Measurements from ENCODE around the gene NCAM1.
"Not testable (repeated sequence)": the region's sequence is repeated elsewhere in the genome, so short reads cannot be mapped to it uniquely, and the experiment has no call there.

NCAM1 gene

DNA sequence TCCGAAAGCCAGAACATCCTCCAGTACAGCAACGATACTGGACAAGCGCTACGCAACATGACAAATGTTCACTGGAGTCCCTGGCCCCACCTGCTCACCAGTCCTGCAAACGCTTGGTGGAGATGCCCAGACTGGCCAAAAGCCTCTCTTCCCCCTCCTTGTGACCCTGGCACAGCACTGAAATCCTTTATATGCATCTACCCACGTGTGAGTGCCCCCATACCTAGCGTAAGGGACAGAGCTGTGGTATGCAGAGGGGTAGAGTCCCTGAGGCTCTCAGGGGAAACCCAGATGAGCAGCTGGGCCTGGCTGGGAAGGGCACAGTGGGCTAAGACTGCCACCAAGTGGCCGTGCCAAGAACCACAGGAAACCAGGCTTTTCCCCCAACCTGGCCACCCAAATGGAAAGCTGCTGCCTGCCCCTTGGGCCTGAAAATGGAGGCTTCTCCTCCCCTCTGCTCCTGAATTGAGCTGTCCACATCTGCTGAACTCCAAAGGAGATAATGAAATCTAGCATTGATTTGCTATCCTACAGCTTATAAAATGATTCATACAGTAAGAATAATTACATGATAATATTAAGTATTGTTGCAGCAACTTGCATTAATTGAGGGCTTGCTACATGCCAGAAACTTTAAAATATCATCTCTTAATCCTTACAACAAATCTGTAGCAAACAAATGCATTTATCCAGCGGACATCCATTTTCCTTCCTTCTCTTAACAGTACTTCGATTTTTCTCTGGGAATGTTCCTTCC lies 328.4 kb downstream of the NCAM1 start:
- DNase-seq (ENCODE audit: insufficient read length, low spot score) = peak; percentile 56
- peak; percentile 94 for FAIRE-seq

DNA sequence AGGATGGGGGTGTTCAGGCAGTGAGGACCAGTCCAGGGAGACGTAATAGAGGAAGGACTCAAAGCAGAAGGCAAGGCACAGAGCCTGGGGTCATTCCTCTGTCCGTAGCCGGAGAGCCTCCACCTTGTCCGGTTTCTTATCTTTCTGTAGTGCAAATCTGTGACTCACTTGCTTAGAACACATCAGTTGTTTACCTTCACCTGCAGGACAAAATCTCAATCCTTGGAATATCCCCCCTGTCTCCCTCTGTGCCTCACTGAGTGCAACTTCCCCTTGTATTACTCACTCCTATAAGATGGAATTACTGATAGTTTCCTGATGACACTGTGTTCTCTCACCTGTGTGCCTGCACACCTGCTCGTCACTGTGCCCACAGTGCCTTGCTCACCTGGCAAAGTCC lies 332.7 kb downstream of the NCAM1 start:
- no peak for FAIRE-seq
- DNase-seq (ENCODE audit: insufficient read length, low spot score) = no peak

DNA sequence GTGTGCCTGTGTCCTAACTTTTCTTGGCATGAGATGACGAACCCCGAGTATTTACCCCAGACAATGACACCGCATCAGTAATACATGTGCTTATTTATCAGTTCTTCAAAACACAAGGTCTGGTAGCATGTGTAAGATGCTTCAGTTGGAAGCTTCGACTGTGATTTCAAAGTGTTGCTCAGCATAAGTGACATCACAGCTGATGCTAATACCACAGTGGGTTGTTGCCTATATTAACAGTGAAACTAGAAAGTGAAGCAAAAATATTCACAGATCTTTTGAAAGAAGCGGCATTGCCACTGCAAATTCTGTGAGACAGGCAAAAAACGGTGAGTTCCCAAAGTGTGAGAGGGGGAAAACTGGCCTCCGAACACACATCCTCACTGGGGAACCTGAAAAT lies 334.8 kb downstream of the NCAM1 start:
- DNase-seq (ENCODE audit: insufficient read length, low spot score) = no peak
- FAIRE-seq = no peak

DNA sequence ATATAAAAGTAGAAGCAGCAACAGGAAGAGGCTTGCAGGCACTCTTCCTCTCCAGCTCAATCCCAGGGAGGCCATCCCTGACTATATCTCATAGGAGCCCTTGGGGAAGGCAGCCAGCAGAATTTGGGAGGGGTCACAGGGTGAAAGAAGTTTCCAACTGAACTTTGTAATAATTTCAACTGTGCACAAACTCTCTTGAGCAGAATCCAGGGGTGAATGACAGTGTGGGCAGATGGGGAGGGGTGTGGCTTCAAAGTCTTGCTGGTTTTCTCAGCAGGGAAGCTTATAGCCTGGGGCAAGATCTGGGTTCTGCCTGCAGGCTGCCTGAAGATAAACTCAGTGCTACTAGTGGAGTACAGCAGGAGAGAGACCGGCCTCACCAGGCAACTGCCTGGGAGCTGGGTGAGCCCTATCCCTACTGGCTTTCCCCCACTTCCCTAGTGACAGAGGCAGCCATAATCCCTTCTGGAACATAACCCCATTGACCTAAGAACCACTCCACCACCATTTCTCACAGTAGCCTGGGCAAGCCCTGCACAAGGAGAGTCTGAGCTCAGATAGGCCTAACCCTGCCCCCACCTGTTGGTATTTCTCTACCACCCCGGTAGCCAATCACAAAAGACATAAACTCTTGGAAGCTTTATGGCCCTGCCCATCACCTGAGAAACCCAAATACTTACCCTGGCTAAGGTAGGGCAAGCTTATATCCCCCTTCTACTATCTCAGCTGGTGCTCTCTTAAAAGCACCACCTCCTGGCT lies 335.4 kb downstream of the NCAM1 start:
- no peak for DNase-seq (ENCODE audit: insufficient read length, low spot score)
- no peak for FAIRE-seq

DNA sequence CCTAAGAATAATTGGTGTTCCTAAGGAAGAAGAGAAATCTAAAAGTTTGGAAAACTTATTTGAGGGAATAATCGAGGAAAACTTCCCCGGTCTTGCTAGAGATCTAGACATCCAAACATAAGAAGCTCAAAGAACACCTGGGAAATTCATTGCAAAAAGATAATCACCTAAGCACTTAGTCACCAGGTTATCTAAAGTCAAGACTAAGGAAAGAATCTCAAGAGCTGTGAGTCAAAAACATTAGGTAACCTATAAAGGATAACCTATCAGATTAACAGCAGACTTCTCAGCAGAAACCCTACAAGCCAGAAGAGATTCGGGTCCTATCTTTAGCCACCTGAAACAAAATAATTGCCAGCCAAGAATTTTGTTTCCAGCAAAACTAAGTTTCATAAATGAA lies 337.3 kb downstream of the NCAM1 start:
- not testable (repeated sequence) for DNase-seq (ENCODE audit: insufficient read length, low spot score)
- peak; percentile 40 for FAIRE-seq

DNA sequence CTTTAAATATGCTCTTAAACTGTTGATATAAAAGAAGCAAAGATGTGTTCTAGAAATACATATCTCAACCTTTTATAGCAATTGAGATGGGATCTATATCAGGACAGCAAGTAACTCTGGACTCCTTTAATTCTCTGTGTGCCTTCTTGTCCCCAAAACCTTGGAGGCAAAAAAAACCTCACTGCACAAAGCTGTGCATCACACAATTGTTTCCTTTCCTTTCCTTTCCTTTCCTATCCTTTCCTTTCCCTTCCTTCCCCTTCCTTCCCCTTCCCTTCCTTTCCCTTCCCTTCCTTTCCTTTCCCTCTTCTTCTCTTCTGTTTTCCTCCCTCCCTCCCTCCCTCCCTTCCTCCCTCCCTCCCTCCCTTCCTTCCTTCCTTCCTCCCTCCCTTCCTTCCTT lies 343.7 kb downstream of the NCAM1 start:
- no peak for FAIRE-seq
- DNase-seq (ENCODE audit: insufficient read length, low spot score) = no peak

DNA sequence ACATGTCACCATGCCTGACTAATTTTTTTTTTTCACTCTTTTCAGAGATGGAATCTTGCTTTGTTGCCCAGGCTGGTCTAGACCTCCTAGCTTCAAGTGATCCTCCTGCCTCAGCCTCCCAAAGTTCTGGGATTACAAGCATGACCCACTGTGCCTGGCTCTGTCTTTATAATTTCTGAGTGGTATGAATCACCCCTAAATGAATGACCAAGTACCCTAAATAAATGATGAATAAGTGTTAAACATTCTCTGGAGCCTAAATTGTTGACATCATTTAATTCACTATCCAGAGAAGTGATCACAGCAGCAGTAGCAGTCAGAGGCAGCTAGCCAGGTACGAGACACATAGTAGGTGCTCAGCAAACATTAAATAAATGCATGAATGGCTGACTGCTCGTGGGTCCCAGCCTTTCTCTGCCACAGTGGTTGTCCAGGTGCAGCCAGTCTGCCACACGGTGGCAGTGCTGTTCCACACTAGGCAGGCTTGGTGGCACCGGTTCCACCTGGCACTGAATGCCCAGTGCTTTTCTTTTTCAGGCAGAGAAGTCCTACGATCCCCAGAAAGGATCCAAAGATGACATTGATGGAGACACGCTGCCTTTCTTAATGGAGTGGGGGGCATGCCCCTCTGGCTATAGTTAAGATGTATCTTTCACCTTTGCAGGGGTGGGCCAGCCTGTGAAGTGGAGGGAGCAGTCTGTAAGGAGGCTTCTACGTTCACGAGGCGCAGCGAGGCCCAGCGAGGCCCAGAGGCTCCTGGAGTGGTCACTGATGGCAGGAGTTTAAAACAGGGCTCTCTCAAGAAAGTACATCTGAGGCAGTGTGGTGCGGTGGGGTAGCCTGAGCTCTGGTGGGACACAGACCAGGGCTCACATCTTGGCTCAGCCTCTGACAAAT lies 344.5 kb downstream of the NCAM1 start:
- DNase-seq (ENCODE audit: insufficient read length, low spot score) (peak; percentile 34), FAIRE-seq (peak; percentile 92)

DNA sequence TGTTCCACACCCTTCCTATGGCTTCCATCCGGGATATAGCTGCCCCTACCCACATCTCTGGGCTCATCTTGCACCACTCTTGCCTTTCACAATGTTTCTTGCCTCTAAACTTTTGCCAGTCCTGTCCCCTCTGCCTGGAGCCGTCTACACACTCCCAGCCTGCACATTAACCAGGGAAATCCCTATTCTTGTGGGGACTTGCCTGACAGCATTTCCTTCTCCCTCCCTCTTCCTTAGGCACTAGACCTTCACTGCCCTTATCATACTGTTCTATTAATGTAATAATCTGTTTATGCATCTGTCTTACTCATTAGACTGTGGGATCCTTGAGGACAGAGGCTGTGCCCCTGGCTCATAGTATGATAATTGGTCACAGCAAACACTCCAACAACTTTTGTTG lies 347.4 kb downstream of the NCAM1 start:
- no peak for FAIRE-seq
- DNase-seq (ENCODE audit: insufficient read length, low spot score) = no peak

DNA sequence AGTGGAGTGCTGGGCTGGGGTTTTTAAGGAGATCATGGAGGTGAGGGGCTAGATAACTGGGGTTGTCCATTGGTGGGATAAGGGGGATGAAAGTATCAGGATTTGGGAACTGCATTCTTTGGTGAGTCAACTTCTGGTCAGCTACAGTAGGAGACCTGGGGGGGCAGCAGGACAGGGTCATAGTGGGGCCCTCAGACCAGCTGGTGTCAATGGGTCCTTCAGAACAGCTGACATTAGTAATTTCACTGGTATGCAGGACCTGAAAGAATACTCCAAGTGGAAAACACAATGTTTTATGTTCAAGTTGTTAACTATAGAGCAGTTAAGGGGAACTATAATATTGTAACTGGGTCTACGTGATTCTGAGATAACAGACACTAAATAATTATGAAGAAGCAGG lies 350.3 kb downstream of the NCAM1 start:
- DNase-seq (ENCODE audit: insufficient read length, low spot score) = no peak
- FAIRE-seq = no peak

DNA sequence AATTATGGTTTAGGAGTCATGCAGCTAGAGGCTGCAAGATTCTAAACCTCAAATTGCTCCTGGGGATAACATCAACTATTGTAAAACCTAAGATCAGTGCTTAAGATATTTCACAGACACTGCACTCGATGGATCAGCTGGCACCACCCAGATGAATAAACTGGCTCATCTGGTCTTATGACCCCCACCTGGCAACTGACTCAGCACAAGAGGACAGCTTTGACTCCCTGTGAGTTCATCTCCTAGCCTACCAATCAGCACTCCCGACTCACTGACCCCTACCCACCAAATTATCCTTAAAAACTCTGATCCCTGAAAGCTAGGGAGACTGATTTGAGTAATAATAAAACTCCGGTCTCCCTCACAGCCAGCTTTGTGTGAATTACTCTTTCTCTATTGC lies 352.4 kb downstream of the NCAM1 start:
- DNase-seq (ENCODE audit: insufficient read length, low spot score) = no peak
- no peak for FAIRE-seq

DNA sequence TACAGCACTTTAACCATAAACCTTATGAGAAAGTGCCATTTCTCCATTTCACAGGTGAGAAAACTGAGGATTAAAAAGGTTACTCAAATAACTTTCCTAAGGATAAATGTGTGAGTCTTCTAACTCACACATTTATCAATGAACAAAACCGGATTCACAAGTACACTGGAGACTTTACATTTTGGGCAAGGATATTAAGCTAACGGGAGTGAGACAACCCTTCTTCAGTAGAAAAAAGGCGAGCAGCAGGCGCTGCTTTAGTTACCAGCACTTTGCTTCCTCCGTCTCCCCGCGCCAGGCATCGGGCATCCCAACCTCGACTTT lies 352.8 kb downstream of the NCAM1 start:
- FAIRE-seq (no peak), DNase-seq (ENCODE audit: insufficient read length, low spot score) (no peak)

DNA sequence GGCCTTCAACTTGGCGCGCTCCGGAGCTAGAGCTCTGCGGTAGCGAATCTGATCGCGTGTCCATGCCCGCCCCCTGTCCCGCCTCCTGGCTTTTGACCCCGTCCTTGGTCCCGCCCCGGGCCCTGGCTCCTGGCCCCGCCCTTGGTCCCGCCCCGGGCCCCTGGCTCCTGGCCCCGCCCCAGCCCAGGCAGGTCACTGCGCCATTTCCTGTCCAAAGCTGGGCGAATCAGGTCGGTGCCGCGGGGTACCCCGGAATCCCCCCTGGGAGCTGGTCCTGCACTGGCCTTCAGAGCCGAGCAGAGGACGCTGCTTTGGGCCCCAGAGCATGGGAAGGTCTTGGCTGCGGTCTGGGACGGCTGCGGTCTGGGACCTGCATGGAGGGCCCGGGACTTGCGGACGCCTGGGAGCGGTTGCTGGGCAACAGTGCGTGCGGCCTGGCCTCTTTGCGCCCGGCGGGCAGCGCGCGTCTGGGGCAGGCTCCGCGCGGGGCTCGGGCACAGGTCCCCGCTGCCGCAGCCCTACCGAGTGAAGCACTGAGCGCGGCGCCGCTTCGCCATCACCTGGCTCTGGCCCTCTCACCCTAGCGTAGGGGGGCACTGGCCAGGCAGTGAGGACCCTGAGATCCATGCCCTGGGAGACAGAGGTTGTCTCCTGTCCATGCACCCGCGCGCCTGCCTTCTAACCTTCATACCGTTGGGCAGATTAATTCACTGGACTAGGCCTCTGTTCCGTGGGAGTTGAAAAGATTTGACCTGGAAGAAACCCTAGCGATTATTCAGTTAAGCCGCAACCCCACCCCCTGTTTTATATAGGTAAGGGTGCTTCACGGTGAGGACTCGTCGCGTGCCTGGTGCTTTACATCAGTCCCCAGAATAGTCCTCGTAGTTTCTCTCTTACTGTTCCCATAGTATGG lies 353.4 kb downstream of the NCAM1 start, which contains the start of gene TTC12:
TTC12 (plus strand) TSS at position 195 of the 913 bp plus-strand sequence. CDS start 1,675 bp downstream, outside the sequence.
- DNase-seq (ENCODE audit: insufficient read length, low spot score) (peak; percentile 85), FAIRE-seq (peak; percentile 90)

DNA sequence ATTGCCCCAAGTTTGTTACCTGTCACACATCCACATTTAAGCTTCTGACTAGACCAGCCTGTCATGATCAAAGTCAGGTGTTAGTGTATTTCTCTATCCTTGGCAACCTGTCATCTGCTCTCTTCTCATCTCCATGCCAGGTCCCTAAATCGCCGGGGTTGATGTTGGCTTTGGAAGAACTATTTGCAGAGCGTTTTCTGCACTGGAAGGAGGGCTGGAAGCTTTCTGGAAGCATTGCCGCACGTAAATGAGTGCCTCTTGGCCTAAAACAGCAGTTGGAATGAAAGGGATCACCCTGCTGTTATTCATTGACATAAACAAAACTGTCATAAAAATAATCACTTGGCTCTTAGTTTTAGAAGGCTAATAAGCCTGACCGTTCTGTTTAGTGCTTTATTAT lies 354.6 kb downstream of the NCAM1 start:
- FAIRE-seq (no peak), DNase-seq (ENCODE audit: insufficient read length, low spot score) (no peak)

DNA sequence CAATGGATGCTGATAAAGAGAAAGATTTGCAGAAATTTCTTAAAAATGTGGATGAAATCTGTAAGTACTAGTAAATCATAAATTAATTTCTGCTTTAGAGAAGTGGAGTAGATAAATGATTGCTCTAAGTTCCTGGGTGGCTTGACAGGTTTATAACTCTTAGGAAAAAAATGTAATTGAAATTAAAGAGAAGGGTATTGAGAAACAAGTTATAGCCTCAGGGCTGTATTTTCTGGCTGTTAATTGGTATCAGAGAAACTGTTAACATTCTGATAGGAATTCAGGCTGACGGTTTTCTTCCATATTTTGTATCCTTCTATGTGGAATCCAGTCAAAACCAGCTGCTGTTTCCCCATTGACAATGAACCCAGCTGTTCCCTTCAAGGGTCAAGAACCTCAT lies 355.0 kb downstream of the NCAM1 start:
- DNase-seq (ENCODE audit: insufficient read length, low spot score) (no peak), FAIRE-seq (no peak)

DNA sequence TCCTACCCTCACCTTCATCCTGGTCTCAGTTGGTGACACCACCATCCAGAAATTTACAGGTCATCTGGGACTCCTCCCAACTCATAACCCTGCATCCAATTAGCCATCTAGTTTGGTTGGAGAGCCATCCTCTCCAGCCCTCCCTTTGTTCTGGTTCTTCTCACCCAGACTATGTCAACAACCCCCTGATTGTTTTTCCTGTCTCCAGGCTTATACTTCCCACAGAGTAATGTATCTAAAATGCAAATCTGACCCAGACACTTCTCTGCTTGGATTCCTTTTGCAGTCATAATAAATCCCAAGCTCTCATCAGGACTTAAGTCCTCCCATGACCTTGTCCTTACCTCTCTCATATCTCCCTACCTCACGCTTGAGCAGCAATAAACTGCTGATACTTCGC lies 356.1 kb downstream of the NCAM1 start:
- FAIRE-seq (no peak), DNase-seq (ENCODE audit: insufficient read length, low spot score) (no peak)

DNA sequence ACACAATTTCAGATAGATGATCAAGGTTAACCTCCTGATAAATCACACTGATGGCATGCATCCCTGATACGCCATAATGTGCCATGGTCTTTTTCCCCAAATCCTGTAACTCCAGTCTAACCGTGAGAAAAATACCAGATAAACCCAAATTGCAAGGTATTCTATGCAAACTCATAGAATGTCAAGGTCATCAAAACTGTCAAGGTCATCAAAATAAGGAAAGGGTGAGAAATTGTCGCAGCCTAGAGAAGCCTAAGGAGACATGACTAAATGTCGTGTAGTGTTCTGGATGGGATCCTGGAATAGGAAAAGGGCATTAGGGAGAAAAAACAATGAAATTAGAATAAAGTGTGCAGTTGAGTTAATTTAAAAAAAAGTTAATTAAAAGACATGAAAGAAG lies 357.9 kb downstream of the NCAM1 start:
- DNase-seq (ENCODE audit: insufficient read length, low spot score) = no peak
- FAIRE-seq = no peak

DNA sequence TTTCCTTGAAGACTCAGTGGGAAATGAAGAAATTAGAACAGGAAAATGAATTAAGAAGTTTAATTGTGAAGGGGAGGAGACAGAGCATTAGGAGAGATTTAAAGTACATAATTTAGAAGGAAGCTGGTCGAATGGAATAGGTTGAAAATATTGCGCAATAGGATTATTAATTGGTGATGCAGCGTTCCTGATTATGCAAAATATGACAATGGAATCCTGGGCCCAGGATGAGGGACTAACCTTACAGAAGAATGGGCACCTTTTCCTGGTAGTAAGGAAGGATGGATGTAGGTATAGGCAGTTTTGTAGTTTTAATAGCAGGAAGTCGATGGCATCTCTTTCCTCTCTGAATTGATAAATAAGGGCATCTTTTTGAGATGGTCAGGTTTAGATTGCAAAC lies 360.9 kb downstream of the NCAM1 start:
- DNase-seq (ENCODE audit: insufficient read length, low spot score) = no peak
- no peak for FAIRE-seq

DNA sequence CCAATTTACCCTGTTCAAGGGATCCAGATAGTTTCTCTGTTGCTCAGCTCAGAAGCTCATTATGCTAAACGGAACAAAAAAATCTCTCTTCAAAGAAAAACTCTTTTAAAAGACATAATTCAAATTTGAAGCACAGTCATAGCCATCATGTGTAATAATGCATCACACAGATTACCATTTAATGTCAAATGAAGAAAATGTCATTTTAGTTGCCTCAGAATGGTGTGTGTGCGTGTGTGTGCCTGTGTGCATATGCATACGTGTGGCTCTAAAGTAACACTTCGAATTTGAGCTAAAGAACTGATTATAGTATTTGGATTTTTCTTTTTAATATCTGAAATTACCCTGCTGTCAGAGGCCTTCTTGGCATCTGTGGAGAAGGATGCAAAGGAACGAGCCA lies 363.0 kb downstream of the NCAM1 start:
- FAIRE-seq (no peak), DNase-seq (ENCODE audit: insufficient read length, low spot score) (no peak)

All from GM19239 (cell line).